Jurkat, Clone E6-1 (cell line): ENCODE measurements around the gene AATF.

Experiments used
- DNase-seq: peaks from one replicate; pipeline ENCODE4 v3.0.0-alpha.2; 2011; ENCODE audit warnings: low read depth, low spot score
- H3K4me3 ChIP-seq: 2 replicates; pipeline ENCODE4 v1.5.1; 2011; ENCODE audit warnings: mild to moderate bottlenecking, low read length, control low read depth, moderate library complexity

Gene AATF

DNA sequence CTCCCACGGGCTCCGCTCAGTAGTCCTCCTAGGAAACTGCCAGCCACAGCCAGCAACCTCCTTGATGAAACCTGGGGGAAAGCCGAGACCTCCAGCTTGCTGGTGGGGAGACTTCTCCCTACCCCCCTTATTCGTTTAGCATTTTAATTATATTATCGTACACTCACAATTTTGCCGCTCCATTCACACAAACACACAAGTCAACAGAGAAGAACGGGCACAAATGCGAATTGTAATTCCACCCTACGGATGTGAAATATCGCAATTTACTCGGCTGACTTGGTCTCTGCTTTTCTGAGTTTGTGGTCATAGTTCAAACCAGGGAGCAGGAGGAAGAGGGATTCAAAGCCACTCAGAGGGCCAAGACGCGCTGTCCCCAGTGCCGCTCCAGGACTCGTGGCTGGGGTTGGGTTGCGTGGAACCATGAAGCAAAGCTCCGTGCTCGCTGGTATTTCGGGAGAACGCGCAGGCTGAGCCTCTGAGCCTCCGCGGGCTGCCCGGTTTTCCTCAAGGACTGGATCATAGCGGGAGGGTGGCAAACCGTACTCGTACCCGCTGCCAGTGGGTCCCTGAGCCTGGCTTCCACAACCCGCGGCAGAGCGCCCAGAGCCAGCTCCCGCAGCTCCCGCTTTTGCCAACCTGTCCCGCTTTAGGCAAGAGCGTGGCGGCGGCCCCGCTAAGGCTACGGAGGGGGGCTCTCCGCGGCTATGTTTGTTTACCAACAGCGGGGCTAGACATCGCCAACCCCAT, 9.5 kb upstream of the AATF start:
- no peak overlapping the region for H3K4me3 ChIP-seq
- DNase-seq, result no peak

DNA sequence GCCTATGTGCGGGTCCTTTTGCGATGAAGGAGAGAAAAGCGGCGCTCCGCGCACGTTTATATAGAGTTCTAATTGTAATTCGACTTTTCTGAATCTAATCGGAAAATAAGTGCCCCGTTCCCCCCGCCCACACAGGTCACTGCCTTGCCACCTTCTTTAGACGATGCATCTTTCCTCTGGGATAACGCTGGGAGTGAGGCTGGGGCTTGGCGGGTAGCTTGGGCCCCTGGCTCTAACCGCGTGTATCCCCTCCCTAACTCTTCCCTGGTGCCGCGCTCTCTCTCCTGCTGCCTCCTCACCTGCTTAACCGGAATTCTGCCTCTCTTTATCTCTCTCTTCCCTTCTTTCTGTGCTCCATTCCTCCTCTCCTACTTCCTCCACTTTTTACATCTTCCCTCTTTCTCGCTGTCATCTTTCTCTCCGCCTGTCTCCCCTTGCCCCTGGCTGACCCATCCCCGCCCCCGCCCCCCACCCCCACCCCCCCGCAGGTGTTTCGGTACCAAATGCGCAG, 8.9 kb upstream of the AATF start:
- no peak for DNase-seq
- H3K4me3 ChIP-seq, result no peak overlapping the region

DNA sequence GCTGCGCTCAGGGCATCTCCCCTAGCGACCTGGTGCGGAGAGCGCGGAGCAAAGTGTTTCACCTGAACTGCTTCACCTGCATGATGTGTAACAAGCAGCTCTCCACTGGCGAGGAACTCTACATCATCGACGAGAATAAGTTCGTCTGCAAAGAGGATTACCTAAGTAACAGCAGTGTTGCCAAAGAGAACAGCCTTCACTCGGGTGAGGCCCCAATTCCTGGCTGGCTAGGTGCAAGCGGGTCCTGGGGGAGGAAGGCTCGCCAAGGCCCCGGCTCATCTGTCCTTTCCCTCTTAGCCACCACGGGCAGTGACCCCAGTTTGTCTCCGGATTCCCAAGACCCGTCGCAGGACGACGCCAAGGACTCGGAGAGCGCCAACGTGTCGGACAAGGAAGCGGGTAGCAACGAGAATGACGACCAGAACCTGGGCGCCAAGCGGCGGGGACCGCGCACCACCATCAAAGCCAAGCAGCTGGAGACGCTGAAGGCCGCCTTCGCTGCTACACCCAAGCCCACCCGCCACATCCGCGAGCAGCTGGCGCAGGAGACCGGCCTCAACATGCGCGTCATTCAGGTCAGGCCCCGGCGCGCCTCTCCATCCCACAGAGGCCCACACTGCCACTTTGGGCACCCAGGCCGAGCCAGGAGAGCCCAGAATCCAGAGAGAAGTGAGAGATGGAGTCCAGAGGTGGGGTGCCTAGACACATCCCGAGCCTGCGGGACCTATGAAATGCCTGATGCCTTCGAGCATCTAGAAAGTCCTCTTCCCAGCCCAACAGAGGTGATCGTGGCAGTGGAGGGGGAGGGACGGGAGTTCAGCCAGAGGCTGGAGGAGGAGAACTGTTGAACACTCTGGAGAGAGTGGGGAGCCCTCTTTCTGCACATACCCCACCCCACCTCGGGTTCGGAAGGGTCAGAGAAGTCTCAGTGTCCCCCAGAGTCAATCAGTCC, 8.2 kb upstream of the AATF start:
- DNase-seq, result no peak
- no peak overlapping the region for H3K4me3 ChIP-seq

- DNase-seq, result no peak
- H3K4me3 ChIP-seq, result no peak overlapping the region
These were observed 7.3 kb upstream of the AATF start for GRCh38 chr17:36941265-36942010.

DNA sequence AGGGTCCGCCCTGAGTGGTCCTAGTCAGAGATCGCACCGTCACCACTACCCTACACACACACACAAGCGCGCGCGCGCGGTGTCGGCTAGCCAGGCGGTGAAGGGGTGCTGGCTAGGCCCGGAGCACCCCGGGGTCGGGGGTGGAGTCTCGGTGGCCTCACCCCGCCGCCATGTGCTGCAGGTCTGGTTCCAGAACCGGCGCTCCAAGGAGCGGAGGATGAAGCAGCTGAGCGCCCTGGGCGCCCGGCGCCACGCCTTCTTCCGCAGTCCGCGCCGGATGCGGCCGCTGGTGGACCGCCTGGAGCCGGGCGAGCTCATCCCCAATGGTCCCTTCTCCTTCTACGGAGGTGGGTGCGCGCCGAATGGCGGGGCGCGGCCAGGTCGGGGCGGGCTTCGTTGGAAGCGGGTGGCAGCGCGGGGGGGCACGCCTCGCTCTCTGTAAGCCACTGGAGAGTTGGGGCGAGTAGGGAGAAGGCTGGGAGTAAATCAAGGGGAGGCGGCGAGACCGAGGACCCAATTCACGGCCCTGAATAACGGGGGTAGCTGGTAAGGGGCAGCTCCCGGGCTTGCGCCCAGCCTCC, 6.6 kb upstream of the AATF start:
- no peak overlapping the region for H3K4me3 ChIP-seq
- no peak for DNase-seq

DNA sequence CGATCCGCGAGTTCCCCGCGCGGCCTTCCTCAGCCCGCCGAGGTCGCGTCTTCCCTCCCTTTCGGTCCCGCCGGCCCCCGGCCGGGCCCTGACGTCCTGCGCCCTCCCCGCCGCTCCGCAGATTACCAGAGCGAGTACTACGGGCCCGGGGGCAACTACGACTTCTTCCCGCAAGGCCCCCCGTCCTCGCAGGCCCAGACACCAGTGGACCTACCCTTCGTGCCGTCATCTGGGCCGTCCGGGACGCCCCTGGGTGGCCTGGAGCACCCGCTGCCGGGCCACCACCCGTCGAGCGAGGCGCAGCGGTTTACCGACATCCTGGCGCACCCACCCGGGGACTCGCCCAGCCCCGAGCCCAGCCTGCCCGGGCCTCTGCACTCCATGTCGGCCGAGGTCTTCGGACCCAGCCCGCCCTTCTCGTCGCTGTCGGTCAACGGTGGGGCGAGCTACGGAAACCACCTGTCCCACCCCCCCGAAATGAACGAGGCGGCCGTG, 6.1 kb upstream of the AATF start:
- H3K4me3 ChIP-seq, result no peak overlapping the region
- DNase-seq, result no peak

DNA sequence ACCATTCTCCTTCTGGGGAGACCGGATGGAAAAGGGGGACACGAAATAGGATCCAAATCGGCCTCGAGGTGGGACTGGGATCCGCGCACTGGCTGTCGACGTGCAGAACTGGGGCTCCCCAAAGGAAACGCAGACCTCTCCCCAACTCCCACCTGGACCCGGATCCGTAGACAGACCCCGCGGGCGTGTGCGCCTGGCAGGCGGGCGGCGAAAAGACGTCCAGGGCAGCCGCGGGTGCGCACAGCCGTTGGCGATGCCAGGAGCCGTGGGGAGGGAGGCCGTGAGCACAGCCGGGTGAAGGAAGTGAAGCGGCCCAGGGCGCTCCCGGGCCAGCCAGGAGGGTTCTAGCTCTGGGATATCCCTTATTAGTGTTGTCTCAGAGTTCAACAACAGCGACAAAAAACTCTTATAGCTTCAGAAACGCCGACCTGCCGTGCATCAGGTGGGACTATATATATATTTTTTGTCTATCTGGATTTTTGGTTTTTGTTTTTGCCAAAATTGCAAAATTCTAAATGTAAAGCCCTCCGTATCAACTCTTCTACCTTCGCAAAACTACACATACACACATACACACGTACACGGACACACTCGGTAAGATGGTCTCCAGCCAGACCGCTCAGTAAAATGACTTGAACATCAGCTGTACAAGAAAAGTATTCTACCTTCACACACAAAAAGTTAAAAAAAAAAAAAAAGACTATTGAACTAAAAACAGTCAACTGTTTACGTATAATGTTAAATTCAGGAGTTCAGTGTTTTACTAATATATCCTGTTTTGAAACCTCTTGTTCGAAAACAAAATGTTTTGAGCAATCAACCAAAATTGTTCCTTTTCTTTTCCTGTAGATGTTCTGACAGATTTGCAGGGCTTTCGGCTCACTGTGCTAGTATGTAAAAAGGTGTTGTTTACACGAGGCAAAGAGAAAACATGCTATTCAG, 5.2 kb upstream of the AATF start:
- no peak for DNase-seq
- no peak overlapping the region for H3K4me3 ChIP-seq

DNA sequence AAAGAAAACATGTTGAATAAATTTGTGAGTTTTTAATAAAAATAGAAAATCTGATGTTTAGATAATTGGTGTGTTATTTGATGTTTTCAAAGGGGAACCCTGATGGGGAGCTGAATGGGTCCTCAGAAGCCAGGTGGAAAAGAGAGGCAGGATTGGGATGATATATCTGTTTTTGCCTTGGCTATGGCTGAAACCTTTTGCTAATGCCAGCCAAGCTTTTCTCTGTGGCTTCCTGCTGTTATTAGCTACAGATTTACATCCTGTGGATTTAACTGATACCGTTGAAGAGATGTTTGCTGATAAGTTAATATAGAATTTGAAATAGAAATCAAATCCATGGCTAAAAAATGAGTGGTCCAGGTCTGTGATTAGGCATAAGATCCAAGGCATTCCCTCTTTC, 4.2 kb upstream of the AATF start:
- DNase-seq, result no peak
- H3K4me3 ChIP-seq, result no peak overlapping the region

DNA sequence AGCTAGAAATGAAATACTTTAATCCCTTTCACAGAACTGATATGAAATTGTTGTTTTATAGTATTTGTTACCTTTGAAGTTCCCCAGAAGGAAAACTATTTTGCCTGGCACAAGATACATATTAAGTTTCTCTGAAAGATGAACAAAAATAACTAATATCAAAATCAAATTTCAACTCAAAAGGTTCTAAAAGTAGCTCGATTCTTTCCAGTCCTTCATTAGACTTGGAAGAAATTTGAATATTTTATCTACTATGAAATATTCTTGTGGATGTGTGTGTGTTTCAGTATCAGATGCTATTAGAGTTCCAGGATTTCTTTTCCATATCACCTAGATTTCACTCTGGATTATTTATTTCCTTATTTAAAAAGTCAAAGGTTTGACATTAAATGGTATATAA, 3.6 kb upstream of the AATF start:
- no peak for DNase-seq
- no peak overlapping the region for H3K4me3 ChIP-seq

- no peak for DNase-seq
- no peak overlapping the region for H3K4me3 ChIP-seq
These were observed 2.6 kb upstream of the AATF start for GRCh38 chr17:36945959-36946725.

DNA sequence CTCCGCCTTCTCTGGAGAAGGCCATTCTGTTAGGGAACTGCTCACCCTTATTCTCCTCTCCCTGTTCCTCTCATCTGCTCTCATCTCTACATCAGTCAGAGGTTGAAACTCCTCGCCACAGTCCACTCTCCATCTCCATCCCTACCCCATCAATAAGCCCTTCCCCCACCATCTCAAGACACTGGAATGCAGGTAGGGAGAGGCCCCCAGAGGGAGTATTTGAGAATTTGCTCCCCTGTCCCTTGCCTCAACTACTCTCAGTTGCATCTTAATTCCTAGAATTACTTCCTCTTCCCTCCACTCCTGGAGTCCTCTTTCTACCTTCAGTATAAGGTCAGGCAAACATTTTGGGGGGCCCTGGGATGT, 2.0 kb upstream of the AATF start:
- no peak overlapping the region for H3K4me3 ChIP-seq
- DNase-seq, result no peak

DNA sequence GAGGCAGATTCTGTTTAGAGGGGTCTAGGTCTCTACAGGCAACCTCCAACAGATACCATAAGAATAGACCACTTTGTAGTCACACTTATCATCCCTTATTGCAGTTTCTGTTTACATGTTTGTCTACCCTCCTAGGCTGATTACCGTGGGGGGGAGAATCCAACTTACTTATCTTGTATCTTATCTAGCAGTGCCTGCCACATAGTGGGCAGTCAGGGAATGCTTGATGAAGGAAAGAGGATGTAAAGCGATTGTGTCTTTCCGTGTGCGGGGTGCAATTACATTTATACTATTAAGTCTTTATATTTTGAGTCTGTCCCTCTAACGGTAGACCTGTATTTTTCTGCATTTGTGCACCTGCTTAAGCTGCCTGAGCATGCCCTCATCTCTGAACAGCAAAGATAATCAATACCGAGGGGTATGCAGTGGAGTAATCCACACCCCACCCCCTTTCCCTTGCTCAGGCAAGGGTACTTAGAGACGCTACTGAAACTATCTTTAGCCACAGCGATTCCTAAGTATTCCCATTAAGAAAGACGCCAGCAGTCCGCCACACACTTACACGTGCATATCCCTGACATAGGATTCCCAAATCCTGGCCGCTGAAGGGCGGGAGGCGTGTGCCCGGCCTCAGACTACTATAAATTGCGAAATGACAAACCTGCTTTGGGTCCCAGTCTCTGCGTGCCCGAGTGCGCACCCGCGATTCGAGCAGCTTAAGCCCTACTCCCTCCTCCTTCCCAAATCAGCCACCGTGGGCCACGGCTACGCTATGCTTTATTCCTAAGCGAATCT, 635 bp upstream of the AATF start:
- DNase-seq, result no peak
- peak overlapping the region; percentile 93 for H3K4me3 ChIP-seq

- peak overlapping the region; percentile 93 for H3K4me3 ChIP-seq
- DNase-seq, result no peak
These were observed 740 bp downstream of the AATF start for GRCh38 chr17:36949461-36949927.

DNA sequence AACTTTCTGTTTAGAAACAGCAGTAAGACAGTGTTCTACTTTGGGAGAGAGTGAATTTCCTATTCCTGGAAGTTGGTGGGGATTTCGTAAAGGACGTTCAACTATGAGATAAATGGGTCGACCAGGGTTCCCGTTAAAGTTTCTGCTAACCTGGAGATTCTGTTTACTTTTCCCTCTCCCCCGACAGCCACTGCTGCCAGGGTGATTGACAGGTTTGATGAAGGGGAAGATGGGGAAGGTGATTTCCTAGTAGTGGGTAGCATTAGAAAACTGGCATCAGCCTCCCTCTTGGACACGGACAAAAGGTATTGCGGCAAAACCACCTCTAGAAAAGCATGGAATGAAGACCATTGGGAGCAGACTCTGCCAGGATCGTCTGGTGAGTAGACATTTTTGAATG, 1.3 kb downstream of the AATF start:
- peak overlapping the region; percentile 93 for H3K4me3 ChIP-seq
- no peak for DNase-seq

DNA sequence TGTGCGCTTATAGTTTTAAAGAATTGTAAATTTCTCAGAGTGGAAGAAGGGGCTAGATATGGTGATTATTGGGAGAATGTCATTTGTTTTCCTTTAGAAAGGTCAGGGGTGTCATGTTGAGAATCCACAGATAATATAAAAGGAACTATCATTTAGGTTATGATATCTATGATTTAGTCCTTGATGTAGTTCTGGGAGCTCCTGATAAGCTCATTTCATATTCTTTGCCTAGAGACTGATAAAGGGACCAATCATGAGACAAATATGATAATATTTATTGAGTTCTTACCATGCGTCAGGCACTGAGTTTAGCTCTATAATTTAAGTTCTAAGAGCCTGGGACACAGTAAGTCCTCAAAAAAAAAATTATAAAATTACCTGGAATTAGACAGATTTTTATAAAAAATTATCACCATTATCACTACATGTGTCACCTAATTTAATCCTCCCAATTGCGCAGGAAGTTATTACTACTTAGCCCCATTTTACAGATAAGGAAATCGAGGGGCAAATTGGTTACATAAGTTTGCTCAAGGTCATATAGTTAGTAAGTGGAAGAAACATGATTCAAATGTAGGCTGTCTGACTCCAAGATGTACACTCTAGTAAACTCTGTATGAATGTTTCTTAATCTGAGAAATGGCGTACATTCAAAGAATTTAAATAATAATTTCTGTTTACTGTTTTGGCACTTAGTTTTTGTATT, 2.5 kb downstream of the AATF start:
- H3K4me3 ChIP-seq, result no peak overlapping the region
- no peak for DNase-seq

GRCh38 chr17:36971508-36971907, 22.8 kb downstream of the AATF start:
- DNase-seq, result no peak
- H3K4me3 ChIP-seq, result no peak overlapping the region
